Motor neuron (in vitro differentiated cells): Measurements from ENCODE around the gene SLC25A10. TPM values are rescaled to one million over a fixed set of nuclear protein-coding genes. Genes with fewer than 3 reads are reported as not detected.

Experiments used
- ATAC-seq, 8 experiments: fragments of 200-7000 bp; cut with Tn5 transposase; replicated peaks in 6 of 8; 2 replicates each; pipeline ENCODE4 v1.8.0; 2021; ENCODE audit warnings: mild to moderate bottlenecking in 8 of 8, moderate library complexity in 8 of 8
- H3K27ac ChIP-seq, 2 donors: fragments of 250-450 bp; sonication (Bioruptor Pico); 2 replicates each; pipeline ENCODE4 v1.9.0; 2021; ENCODE audit warnings: antibody characterized with exemption in 2 of 2, mild to moderate bottlenecking in 2 of 2, moderate library complexity in 1 of 2
- H3K4me1 ChIP-seq, 2 donors: fragments of 250-450 bp; sonication (Bioruptor Pico); replicated peaks in 1 of 2; 2 replicates each; pipeline ENCODE4 v1.6.1; 2021; ENCODE audit warnings: antibody characterized with exemption in 2 of 2, mild to moderate bottlenecking in 2 of 2, moderate library complexity in 1 of 2
- H3K4me3 ChIP-seq, 5 donors: fragments of 250-450 bp; sonication (Bioruptor Pico); 2 replicates each; pipeline ENCODE4 v1.9.0; 2021; ENCODE audit warnings: antibody characterized with exemption in 5 of 5, mild to moderate bottlenecking in 5 of 5, moderate library complexity in 4 of 5
- WGBS, 10 experiments: fragments of 450-650 bp; shearing (Covaris generic); methylation state at CpG; one replicate each; pipeline ENCODE4 v1.0.0; 2022; 5-methylcytosine and 5-hydroxymethylcytosine counted together
- in situ Hi-C, 9 experiments: fragments of 400-800 bp; cut with MboI; loops; one replicate each; pipeline ENCODE4 v1.15.0; 2021; ENCODE audit warnings: low sequenced_read_pairs in 9 of 9, low pct_unique_long_range_greater_than_20kb in 2 of 9; ENCODE audit not compliant: unreplicated experiment in 9 of 9
- total RNA-seq, 8 experiments: library from RNA; unstranded; fragments of 300-600 nt; gene quantifications; 2 replicates each; pipeline versions ENCODE4 v1.2.3 to v1.2.4, GENCODE V29; 2022

SLC25A10 gene
- total RNA-seq, 8 experiments from 2014 or later: 2.4 to 24.9 (median 5.0) TPM

- WGBS, 10 experiments: 20 to 80% (median 50%) methylated on average over 1 to 4 of the region's 36 CpGs; no CpG with 5 or more reads in 7 of the 10 experiments
- in situ Hi-C loops: no loop called here
- H3K27ac ChIP-seq: no peak overlapping the region
- peak overlapping the region in 2 of 5 donors; percentile 75 to 87 for H3K4me3 ChIP-seq
- ATAC-seq: peak in 3 of 8 experiments; percentile 1 to 6 (median 3)
- H3K4me1 ChIP-seq: peaks cover 27 to 30% of the 10 kb centered on the region in 2 donors
Observed at GRCh38 chr17:81713556-81714411, 1.7 kb downstream of the SLC25A10 start.

- in situ Hi-C loops: no loop called here
- ATAC-seq: no peak
- Histone ChIP-seq H3K4me3 (no peak overlapping the region), H3K27ac (no peak overlapping the region), H3K4me1 (peaks cover 27 to 30% of the 10 kb centered on the region in 2 donors)
- WGBS, 10 experiments: 90 to 100% (median 100%) methylated on average over 1 to 11 of the region's 39 CpGs; no CpG with 5 or more reads in 5 of the 10 experiments
Observed at GRCh38 chr17:81714412-81715106, 2.5 kb downstream of the SLC25A10 start.

- H3K4me1 ChIP-seq: peaks cover 27 to 28% of the 10 kb centered on the region in 2 donors
- WGBS, 10 experiments: 100% methylated on average over 6 of the region's 32 CpGs; no CpG with 5 or more reads in 9 of the 10 experiments
- H3K4me3 ChIP-seq: no peak overlapping the region
- H3K27ac ChIP-seq: no peak overlapping the region
- ATAC-seq: no peak
- in situ Hi-C loops: no loop called here
Observed at GRCh38 chr17:81715107-81715871, 3.2 kb downstream of the SLC25A10 start.

DNA sequence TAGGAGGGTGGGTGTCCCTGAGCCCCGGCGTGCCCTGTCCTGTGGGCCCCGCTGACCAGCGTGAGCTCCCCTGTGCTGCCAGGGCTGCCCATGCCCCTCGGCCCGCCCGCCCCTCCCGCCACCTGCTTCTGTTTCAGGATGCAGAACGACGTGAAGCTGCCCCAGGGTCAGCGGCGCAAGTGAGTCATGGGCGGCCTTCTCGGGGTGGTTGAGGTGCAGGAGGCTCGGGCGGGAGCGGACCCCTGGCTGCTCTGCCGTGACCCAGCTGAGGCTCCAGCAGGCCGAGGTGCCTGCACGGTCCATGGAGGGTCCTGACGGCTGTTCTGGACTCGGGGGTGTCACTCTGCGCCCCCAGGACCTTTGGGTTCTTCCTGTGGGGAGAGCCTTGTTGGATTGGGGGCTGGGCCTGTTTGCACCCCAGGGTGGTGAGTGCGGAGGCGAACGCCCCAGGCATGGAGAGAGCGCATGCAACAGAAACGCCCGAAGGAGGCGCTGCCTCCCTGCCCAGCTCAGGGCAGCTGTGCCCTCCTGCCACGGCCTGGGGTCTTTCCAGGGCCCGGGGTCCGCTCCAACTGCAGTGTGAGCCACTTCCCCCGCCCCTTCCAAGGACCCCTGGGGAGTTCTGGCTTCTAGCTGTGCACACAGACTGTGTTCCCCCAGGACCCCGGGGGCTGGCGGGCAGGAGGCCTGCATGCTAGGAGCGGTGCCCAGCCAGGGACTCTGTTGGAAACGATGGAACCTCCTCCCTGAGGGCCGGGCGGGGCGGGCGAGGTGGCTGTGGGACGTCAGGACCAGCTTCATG lies 4.0 kb downstream of the SLC25A10 start:
- H3K4me3 ChIP-seq: no peak overlapping the region
- WGBS, 10 experiments: 87 to 93% methylated on average over 3 to 9 of the region's 43 CpGs; no CpG with 5 or more reads in 8 of the 10 experiments
- H3K27ac ChIP-seq: no peak overlapping the region
- in situ Hi-C loops: no loop called here
- ATAC-seq: no peak
- peaks cover 20 to 21% of the 10 kb centered on the region in 2 donors for H3K4me1 ChIP-seq

GRCh38 chr17:81716674-81716996 lies 4.6 kb downstream of the SLC25A10 start:
- Histone ChIP-seq H3K4me3 (no peak overlapping the region), H3K27ac (no peak overlapping the region), H3K4me1 (peaks cover 16 to 17% of the 10 kb centered on the region in 2 donors)
- WGBS, 10 experiments: no CpG with 5 or more reads among the region's 12 CpGs
- no peak for ATAC-seq
- in situ Hi-C loops: no loop called here

DNA sequence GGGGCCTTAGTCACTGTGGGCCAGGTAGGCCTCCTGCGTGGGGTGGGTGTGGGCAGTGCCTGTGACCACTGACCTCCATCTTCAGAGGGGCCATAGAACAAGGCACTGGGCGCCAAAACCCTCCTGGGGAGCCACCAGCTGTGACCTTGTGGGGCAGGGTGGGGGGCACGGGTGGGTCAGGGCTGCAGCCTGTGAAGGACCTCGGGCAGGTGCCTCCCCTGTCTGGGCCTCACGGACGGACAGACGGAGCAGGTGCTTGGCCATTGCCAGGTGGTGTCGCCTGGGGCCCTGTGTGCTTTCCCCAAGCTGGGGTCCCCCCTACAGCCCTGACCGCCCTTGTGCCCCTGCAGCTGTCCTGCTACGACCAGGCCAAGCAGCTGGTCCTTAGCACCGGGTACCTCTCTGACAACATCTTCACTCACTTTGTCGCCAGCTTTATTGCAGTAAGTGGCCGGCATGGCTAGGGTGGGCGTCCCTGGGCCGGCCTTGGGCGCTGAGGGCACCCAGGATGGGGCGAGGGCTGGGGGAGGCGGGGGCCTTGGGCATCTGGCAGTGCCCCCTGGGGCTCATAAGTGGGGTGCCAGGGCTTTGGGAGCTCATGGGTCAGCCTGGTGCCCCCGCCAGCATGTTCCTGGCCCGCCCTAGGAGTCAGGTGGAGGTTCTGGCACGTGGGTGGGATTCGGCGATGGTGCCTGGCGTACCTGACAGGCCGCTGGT lies 5.1 kb downstream of the SLC25A10 start:
- in situ Hi-C loops: no loop called here
- WGBS, 10 experiments: no CpG with 5 or more reads among the region's 25 CpGs
- Histone ChIP-seq H3K4me3 (no peak overlapping the region), H3K4me1 (peaks cover 16 to 17% of the 10 kb centered on the region in 2 donors), H3K27ac (no peak overlapping the region)
- ATAC-seq: no peak

DNA sequence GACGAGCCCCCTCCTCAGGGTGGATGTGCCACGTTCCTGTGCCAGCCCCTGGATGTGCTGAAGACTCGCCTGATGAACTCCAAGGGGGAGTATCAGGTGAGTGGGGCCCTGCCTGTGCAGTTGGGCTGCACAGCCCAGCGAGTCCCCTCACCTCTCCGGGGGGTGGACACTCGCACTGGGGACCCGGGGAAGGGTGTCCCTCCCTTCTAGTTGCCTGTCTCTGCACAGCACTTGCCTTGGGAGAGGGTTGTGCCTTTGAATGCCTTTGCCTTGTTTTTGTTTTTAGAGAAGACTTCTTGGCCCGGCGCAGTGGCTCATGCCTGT lies 5.6 kb downstream of the SLC25A10 start:
- in situ Hi-C loops: no loop called here
- peaks cover 16 to 17% of the 10 kb centered on the region in 2 donors for H3K4me1 ChIP-seq
- ATAC-seq: no peak
- no peak overlapping the region for H3K4me3 ChIP-seq
- WGBS, 10 experiments: 60 to 100% (median 100%) methylated on average over 1 to 2 of the region's 9 CpGs; no CpG with 5 or more reads in 6 of the 10 experiments
- H3K27ac ChIP-seq: no peak overlapping the region

DNA sequence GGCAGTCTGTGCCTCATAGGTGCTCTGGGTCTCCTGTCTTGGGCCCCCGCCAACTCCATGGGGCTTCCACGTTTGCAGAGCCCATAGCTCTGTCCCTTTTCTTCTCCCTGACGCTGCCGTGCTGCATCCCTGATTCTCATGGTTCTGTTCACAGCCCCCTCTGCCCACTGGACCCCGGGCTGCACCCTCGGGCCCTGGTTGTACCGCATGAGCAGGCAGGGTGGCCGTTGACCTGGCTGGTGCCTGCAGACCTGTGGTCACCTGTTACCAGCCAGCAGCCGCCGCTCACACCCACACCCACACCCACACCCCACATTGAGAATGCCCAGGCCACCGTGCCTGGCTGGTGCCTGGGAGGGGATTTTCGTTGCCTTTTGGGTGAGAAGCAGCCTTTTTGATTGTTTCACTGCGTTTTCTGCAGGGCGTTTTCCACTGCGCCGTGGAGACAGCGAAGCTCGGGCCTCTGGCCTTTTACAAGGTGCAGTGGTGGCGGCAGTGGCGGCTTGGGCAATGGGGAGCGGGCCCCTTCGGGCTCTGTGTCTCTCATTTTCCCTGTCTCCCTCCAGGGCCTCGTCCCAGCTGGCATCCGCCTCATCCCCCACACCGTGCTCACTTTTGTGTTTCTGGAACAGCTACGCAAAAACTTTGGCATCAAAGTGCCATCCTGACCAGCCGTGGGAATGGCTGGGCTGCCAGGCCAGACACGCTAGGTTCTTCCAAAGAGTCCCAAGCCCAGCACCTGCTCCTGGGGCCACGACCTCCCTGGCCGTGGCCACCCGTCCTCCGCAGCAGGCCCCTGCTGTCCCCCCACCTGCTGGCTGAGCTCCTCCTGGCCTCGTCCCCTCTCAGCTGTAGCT lies 7.6 kb downstream of the SLC25A10 start:
- in situ Hi-C loops: no loop called here
- 80 to 100% (median 93%) methylated on average over 1 to 9 of the region's 33 CpGs; no CpG with 5 or more reads in 5 of the 10 experiments for WGBS, 10 experiments

GRCh38 chr17:81720267-81721071 lies 8.4 kb downstream of the SLC25A10 start:
- Histone ChIP-seq H3K4me1 (peaks cover 0 to 2% of the 10 kb centered on the region in 2 donors), H3K4me3 (no peak overlapping the region), H3K27ac (no peak overlapping the region)
- 0 to 88% (median 80%) methylated on average over 1 to 7 of the region's 33 CpGs; no CpG with 5 or more reads in 5 of the 10 experiments for WGBS, 10 experiments
- ATAC-seq: no peak
- in situ Hi-C loops: no loop called here

More for the DNA sequence above, 7.6 kb downstream of the SLC25A10 start:
- Histone ChIP-seq H3K4me3 (no peak overlapping the region), H3K27ac (no peak overlapping the region), H3K4me1 (peaks cover 0 to 2% of the 10 kb centered on the region in 2 donors)
- no peak for ATAC-seq

GRCh38 chr17:81722184-81723120 lies 10.4 kb downstream of the SLC25A10 start:
- in situ Hi-C loops: no loop called here
- WGBS, 10 experiments: 33 to 100% (median 75%) methylated on average over 1 to 6 of the region's 10 CpGs; no CpG with 5 or more reads in 3 of the 10 experiments
- no peak overlapping the region for H3K27ac ChIP-seq
- no peak overlapping the region for H3K4me3 ChIP-seq
- H3K4me1 ChIP-seq: peaks cover 0 to 2% of the 10 kb centered on the region in 2 donors
- peak in 7 of 8 experiments; percentile 22 to 52 (median 42) for ATAC-seq
